ENCODE measurements around the gene CYTH2. TPM values are rescaled to one million over a fixed set of nuclear protein-coding genes. Genes with fewer than 3 reads are reported as not detected.

The CYTH2 gene, protein sequence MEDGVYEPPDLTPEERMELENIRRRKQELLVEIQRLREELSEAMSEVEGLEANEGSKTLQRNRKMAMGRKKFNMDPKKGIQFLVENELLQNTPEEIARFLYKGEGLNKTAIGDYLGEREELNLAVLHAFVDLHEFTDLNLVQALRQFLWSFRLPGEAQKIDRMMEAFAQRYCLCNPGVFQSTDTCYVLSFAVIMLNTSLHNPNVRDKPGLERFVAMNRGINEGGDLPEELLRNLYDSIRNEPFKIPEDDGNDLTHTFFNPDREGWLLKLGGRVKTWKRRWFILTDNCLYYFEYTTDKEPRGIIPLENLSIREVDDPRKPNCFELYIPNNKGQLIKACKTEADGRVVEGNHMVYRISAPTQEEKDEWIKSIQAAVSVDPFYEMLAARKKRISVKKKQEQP
- total RNA-seq (2022; extraction: Qiagen RNA extraction): 54.4 to 67.4 TPM (median 61.8 TPM) in 5 replicates

DNA sequence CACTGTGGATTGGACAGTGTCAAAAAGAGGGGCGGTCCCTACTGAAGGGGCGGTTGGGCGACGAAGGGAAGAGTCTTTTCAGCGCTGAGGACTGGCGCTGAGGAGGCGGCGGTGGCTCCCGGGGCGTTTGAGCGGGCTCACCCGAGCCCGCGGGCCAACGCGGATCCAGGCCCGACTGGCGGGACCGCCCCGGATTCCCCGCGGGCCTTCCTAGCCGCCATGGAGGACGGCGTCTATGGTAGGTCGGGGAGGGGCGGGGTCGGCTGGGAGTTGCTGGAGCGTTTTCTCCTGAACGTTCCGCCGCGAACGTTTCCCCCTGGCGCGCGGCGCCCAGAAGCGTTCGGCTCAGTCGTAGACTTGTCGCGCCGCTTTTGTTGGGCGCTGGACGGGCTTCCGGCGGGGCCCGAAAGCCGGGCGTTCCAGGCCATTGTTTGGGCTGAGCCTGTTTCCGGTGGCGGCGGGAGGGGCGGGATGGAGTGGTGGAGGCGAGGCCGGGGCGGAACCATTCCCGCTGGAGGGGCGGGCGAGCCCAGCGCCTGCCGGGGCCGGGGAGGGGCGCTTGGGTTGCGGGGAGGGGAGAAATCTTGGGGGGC lies at the start of gene CYTH2:
CYTH2 (plus strand) TSS at position 81 of the 593 bp plus-strand sequence; CDS start at position 220, 139 bp downstream.

DNA sequence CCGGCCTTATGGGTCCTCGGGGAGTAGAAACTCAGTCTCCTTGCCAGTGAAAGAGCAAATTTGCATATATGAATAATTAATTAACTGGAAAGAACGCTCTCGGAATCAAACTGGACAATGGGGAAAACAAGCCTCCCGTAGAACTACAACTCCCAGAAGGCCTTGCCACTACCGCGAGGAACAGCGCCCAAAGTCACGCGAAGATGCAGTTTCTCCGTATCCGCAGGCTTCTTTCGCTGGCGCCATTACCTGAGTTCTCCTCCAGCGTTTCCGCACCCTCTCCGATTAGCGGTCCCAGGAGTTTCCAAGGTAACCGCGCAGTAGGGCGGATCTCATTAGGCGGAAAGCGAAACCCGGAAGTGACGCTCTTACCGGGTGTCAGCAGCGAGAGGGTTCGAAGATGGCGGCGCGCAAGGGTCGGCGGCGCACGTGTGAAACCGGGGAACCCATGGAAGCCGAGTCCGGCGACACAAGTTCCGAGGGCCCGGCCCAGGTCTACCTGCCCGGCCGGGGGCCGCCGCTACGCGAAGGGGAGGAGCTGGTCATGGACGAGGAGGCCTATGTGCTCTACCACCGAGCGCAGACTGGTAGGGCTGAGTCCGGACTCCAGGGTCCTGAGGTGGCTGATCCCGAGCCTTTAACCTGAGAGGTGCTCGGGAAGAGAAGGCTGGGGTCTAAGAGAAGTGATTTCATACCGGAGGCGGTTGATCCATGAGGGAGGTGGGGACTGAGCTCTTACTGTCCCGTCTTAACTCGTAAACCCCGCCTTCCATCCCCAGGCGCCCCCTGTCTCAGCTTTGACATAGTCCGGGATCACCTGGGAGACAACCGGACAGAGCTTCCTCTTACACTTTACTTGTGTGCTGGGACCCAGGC lies 23.3 kb upstream of the CYTH2 start, which contains the start of gene GRWD1:
GRWD1 (plus strand) TSS at position 378 of the 876 bp plus-strand sequence; CDS start at position 401, 23 bp downstream.

DNA sequence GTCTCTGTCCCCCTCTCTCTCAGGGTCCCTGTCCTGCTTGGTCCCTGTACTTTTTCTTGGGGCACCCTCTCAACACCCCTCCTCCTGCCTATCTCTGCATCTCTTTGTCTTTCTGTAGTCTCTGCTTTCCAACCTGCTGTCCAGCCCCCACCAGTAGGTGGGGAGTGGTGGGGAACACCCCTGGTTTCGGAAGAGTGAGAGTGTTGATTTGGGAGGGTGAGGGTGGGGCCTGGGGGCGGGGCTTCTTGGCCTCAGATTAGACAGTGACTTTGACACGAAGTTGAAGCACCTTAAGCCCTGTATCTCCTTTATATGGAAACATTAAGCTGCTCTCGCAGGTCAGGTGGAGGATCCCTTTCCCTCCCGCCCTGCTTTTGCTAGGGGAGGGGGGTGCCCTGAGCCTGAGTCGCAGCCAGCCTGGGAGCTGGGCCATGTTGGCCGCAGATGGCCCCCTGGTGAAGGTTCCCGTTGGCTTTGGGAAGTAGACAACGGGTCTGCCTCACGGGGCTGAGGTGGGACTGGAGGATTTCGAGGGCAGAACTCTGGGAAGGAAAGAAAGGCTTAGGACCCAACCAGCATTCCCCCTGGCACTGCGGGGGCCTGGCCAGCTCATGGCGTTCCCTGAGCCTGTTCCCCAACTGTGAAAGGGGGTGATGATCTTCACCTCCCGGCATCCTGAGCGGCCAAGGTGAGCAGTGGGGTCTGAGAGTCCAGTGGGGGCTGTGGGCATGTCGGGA lies 13.8 kb upstream of the CYTH2 start, which contains the start of gene KCNJ14:
KCNJ14 (plus strand) TSS at position 404 of the 737 bp plus-strand sequence. CDS start 6,151 bp downstream, outside the sequence.

DNA sequence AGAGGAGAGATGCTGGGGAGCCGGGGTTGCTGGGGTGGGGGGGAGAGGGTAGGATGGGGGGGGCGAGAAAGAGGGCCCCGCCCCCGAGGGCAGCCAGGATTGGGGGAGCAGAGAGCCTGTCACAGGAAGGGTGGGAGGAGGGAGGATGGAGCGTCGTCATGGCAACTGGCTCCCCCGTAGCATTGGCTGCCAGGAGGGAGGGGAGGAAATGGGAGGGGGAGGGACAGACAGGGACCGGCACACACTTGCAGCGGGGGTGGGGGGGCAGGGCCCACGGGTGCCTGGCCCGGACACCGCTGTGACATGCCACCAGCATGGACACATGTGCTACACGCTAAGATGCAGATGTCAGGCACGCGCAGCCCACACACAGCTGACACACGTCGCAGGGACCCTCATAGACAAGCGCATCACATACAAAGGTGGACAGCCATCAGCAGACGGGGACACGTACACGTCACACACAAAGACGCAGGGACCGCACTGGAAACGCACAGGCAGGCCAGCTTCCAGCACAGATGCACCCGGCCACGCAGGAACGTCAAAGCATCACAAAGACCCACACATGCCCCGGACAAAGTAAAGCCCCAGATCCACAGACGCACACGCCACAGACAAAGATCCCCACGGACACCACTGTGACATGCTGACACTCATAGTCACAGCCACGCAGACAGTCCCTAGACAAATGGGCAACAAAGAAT lies 42.8 kb downstream of the CYTH2 start, which contains the start of gene LMTK3:
LMTK3 (minus strand) TSS at position 36 of the 704 bp plus-strand sequence. CDS start 259 bp downstream, outside the sequence.

Other genes starting within 250 kb of the CYTH2 start
- gene CARD8, start 213.5 kb upstream of the CYTH2 start, total RNA-seq (2022; extraction: Qiagen RNA extraction): 16.5 to 19.8 TPM (median 18.4 TPM) in 5 replicates
- 4.7 to 5.4 TPM (median 5.3 TPM) in 5 replicates for gene ZNF114, start 199.3 kb upstream of the CYTH2 start, total RNA-seq (2022; extraction: Qiagen RNA extraction)
- gene EMP3, start 143.8 kb upstream of the CYTH2 start, total RNA-seq (2022; extraction: Qiagen RNA extraction): 465 to 500 TPM (median 480 TPM) in 5 replicates
- 3.2 to 5.1 TPM (median 4.5 TPM) in 5 replicates for gene TMEM143, start 105.4 kb upstream of the CYTH2 start, total RNA-seq (2022; extraction: Qiagen RNA extraction)
- 2.5 to 3.7 TPM (median 3.2 TPM) in 5 replicates for gene SYNGR4, start 105.0 kb upstream of the CYTH2 start, total RNA-seq (2022; extraction: Qiagen RNA extraction)
- gene KDELR1, start 77.8 kb upstream of the CYTH2 start, total RNA-seq (2022; extraction: Qiagen RNA extraction): 385 to 442 TPM (median 423 TPM) in 5 replicates
- gene GRIN2D, start 75.7 kb upstream of the CYTH2 start, total RNA-seq (2022; extraction: Qiagen RNA extraction): 6.3 to 11.3 TPM (median 10.6 TPM) in 5 replicates
- 111 to 130 TPM (median 123 TPM) in 5 replicates for gene GRWD1, start 23.4 kb upstream of the CYTH2 start, total RNA-seq (2022; extraction: Qiagen RNA extraction)
- gene KCNJ14, start 13.8 kb upstream of the CYTH2 start, total RNA-seq (2022; extraction: Qiagen RNA extraction): 1.0 to 2.1 TPM (median 1.2 TPM) in 5 replicates
- gene LMTK3, start 42.5 kb downstream of the CYTH2 start, total RNA-seq (2022; extraction: Qiagen RNA extraction): 2.8 to 5.4 TPM (median 4.8 TPM) in 5 replicates
- gene SULT2B1, start 82.8 kb downstream of the CYTH2 start, total RNA-seq (2022; extraction: Qiagen RNA extraction): 12.8 to 18.0 TPM (median 16.4 TPM) in 5 replicates
- gene SPACA4, start 137.4 kb downstream of the CYTH2 start, total RNA-seq (2022; extraction: Qiagen RNA extraction): 0.20 TPM in 1 of 5 replicates, not detected in the others
- gene FAM83E, start 145.7 kb downstream of the CYTH2 start, total RNA-seq (2022; extraction: Qiagen RNA extraction): 0.07 to 0.35 TPM (median 0.25 TPM) in 4 of 5 replicates, not detected in the other
- gene RPL18, start 149.8 kb downstream of the CYTH2 start, total RNA-seq (2022; extraction: Qiagen RNA extraction): 3,152 to 3,709 TPM (median 3,369 TPM) in 5 replicates
- 11.7 to 18.9 TPM (median 16.8 TPM) in 5 replicates for gene SPHK2, start 150.1 kb downstream of the CYTH2 start, total RNA-seq (2022; extraction: Qiagen RNA extraction)
- gene DBP, start 168.0 kb downstream of the CYTH2 start, total RNA-seq (2022; extraction: Qiagen RNA extraction): 1.8 to 2.8 TPM (median 2.6 TPM) in 5 replicates
- 9.4 to 11.1 TPM (median 11.0 TPM) in 5 replicates for gene CA11, start 176.8 kb downstream of the CYTH2 start, total RNA-seq (2022; extraction: Qiagen RNA extraction)
- 0.17 to 0.30 TPM (median 0.28 TPM) in 4 of 5 replicates, not detected in the other for gene NTN5, start 203.6 kb downstream of the CYTH2 start, total RNA-seq (2022; extraction: Qiagen RNA extraction)
- gene FUT2, start 226.6 kb downstream of the CYTH2 start, total RNA-seq (2022; extraction: Qiagen RNA extraction): not detected in 5 replicates